Glomerular visceral epithelial cell (primary cell): ENCODE data around the gene DUOX2.

Experiments
- DNase-seq: peaks from one replicate; pipeline ENCODE4 v3.0.0-alpha.2; 2016; ENCODE audit errors: extremely low spot score

DUOX2 gene

DNA sequence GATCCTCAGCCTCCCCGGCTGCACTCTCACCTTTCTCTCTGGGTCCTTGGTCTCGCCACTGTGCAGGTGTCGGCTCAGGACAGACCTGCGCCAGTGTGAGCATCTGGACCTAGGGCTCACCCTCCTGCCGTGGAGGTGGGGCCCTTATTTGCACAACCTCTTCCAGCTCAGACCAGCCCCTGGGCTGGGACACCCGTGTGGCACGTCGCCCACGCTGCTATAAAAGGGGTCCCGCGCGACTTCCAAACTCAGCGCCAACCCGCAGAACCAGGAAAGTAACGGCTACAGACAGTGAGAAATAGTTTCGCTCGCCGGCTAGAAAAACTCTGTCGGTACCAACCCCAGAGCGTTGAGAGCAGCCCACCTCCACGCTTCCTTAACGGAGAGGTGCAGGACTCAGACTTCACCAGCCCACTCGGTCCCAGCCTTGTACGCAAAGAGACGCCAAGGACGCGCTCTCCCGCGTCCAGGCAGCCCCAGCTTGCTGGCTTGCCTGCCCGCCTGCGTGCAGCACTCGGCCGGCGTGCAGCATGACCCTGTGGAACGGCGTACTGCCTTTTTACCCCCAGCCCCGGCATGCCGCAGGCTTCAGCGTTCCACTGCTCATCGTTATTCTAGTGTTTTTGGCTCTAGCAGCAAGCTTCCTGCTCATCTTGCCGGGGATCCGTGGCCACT, at the start of gene DUOX2, which contains the start of gene DUOXA2:
Gene DUOX2 (minus strand): TSS at position 97 of the 675 bp plus-strand sequence. CDS start 761 bp downstream, outside the sequence.
Gene DUOXA2 (plus strand): TSS at position 251 of the 675 bp plus-strand sequence. CDS start 280 bp downstream, at position 531.
- DNase-seq: no peak

DNA sequence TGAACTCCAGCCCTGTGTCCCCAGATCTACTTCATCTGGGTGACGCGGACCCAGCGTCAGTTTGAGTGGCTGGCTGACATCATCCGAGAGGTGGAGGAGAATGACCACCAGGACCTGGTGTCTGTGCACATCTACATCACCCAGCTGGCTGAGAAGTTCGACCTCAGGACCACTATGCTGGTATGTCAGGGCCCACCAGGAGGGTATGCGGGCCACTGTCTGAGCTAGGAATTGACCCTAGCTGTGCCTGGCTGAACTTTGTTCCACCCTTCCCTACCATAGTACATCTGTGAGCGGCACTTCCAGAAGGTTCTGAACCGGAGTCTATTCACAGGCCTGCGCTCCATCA, 49.5 kb upstream of the DUOX2 start:
- no peak for DNase-seq

DNA sequence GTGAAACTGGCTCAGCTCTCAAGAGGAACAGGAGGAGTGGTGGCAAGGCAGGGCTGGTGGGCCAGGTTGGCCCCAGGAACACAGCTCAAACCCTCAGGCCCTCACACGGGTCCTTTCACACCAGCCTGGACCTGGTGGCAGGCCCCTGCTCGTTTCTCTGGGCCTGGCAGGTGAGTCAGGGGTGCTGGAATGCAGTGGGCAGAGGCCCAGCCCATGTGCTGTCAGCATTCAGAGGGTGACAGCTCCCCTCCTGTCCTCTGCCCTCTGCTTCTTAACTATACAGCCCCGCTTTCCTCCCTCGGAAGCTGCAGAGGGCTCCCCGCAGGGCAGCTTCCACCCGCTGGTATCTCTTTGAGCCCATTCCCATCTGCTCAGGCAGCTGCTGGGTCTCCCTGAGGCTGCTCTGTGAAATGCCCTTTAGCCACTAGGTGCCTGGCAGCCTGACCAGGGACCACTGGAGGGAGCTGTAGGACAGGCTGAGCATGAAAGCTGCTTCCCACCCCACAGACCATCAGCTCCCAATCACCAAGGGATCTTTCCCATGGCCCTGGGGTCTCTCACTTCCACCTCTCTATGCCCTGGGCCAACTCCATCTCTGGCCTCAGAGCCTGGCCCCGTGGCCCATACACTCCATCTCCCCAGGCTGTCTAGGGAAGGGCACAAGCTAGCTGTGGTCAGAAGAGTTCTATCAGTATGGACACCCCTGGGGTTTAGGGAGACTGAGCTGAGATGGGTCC, 49.0 kb upstream of the DUOX2 start:
- peak; percentile 87 for DNase-seq

DNA sequence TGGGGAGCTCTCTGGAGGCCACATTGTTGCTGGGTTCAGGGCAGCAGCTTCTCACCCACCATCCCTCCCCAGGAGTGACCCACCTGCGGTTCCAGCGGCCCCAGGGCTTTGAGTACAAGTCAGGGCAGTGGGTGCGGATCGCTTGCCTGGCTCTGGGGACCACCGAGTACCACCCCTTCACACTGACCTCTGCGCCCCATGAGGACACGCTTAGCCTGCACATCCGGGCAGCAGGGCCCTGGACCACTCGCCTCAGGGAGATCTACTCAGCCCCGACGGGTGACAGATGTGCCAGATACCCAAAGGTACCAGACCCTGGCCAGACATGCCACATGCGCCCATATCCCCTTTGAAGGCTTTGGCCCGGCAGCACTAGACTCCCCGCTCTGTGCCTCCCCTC, 47.7 kb upstream of the DUOX2 start:
- no peak for DNase-seq

DNA sequence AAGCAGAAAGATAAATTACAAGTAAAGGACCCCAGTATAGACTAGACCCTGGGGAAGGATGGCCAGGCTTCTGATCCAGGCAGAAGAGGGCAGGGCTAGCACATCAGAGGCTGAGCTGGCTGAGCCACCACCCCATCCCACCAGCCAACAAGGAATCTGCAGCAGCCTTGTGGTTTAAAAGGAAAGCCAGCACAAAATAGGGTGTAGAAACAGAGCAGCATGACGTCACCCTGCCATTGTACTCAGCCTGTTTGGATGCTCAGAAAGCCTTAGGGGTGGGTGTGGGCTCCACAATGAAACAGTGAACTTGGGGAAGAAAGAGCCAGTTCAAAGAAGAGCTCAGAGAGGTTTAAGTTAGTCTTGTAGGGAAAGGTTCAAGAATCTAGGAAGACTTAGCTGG, 44.0 kb upstream of the DUOX2 start:
- DNase-seq: peak; percentile 51

DNA sequence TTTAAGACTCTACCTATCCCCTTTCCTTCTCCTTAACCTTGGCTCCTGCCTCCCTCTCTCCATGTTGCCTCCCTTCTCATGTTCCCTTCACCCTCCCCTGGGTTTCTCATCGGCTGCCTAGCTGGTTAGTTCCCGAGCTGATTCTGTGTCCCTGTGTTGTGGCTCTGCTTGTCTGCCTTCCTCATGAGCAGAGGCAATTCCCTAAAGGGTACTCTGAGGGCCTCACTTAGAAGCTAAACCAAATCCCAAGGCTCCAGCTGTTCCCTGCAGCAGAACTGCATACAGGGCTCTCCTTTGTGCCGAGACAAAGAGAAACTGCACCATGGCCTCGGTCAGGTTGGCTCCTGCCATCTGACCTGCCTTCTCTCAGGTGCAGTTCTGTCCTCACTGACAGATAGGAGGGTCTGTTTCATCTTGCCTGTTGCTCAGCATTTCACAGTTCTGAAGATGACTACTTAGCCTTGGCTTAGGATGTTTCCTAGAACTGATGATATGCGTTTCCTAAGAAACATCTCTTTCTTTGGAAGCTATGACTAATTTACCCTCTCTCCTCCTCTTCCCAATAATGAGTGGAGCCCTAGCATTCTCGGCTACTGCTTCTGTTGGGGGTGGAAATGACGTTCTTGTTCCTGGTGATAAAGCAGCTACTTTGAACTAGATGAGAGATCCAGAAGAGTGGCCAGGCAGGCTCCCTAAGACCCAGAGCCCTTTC, 42.9 kb upstream of the DUOX2 start:
- no peak for DNase-seq

DNA sequence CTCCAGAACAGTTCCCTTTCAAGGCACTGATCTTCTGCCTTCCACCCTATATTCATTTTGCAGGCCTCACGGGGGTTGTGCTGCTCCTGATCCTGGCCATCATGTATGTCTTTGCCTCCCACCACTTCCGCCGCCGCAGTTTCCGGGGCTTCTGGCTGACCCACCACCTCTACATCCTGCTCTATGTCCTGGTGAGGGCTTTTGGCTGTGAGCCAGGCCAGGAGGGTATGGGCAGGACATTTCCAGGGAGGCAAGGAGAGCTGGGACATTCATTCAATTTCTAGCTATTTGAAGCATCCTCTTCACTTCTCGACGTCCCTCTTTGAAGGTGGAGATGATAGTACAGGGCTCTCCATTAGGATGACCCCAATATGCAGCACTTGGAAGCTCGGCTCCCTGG, 41.8 kb upstream of the DUOX2 start:
- no peak for DNase-seq

DNA sequence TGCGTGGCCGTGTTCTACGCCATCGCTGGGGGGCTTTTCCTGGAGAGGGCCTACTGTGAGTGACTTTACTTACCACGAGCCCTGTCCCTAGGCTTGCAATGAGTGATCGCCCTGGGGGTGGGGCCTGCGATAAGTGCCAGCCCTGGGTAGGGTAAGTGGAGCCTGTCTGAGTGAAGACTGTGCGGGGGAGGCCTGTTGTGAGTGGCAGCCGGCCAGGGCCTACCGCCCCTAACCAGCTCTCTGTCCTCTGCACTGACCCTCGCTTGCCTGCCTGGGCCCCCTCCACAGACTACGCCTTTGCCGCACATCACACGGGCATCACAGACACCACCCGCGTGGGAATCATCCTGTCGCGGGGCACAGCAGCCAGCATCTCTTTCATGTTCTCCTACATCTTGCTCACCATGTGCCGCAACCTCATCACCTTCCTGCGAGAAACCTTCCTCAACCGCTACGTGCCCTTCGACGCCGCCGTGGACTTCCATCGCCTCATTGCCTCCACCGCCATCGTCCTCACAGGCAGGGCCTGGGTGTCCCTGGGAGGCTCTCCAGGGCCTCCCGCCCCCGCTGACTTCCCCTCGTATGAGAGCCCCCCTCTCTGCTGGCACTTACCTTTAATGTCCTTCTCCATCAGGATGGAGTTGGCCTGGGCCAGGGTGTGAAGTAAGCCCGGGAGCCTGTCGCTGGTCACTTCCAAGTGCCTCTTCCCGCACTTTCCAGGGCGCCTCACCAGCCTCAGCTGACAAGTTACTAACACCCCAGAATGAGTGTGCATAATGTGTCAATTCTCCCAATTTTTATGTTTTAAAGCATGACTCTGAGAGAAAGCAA, 38.2 kb upstream of the DUOX2 start:
- DNase-seq: no peak

DNA sequence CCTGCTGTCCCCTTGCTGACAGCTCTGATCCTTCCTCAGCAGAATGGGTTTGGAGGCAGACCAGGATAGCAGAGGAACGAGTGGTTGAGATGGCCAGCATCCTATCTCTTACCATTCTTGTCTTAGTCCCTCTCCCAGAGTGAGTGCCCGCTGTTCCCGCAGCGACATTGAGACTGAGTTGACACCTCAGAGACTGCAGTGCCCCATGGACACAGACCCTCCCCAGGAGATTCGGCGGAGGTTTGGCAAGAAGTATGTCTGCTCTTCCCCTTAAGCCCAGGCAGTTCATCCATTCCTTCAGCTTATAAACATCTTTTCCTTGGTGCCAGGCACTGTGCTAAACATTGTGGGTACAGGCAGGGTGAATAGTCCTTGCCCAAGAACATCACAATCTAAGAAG, 37.0 kb upstream of the DUOX2 start:
- no peak for DNase-seq

DNA sequence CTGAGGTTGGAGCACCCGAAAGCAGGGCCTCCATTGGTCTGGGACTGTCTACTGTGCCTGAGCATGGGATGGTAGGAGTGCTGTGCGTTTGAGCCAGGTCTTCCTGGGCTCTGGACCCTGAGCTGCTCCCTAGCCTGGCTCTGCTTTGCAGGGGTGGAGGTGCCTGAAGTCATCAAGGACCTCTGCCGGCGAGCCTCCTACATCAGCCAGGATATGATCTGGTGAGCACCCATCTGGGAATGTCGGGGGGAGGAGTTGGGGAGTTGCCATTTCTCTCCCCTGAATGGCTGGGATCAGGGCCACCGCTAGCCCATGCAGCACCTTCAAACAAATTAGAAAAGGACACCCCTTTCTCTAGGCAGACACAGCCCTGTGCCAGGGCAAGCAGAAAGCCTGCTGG, 36.5 kb upstream of the DUOX2 start:
- no peak for DNase-seq

DNA sequence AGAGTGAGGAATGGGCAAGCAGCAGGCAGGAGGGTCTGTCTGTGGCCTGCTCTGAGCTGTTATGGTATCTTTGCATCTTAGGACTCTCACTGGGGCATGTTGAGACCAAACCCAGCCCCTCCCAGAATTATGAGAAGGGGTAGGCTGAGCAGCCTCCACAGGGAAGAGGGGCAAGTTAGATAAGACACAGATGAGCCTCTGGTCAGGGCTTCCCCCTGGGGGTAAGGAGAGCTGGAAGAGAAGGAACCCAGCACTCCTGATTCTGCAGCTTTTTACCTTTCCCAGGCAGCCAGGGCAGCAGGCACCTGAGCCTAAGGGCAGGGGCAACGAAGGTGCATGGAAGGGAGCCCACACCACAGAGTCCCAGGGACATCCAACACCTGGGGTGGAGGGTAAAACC, 35.1 kb upstream of the DUOX2 start:
- no peak for DNase-seq

DNA sequence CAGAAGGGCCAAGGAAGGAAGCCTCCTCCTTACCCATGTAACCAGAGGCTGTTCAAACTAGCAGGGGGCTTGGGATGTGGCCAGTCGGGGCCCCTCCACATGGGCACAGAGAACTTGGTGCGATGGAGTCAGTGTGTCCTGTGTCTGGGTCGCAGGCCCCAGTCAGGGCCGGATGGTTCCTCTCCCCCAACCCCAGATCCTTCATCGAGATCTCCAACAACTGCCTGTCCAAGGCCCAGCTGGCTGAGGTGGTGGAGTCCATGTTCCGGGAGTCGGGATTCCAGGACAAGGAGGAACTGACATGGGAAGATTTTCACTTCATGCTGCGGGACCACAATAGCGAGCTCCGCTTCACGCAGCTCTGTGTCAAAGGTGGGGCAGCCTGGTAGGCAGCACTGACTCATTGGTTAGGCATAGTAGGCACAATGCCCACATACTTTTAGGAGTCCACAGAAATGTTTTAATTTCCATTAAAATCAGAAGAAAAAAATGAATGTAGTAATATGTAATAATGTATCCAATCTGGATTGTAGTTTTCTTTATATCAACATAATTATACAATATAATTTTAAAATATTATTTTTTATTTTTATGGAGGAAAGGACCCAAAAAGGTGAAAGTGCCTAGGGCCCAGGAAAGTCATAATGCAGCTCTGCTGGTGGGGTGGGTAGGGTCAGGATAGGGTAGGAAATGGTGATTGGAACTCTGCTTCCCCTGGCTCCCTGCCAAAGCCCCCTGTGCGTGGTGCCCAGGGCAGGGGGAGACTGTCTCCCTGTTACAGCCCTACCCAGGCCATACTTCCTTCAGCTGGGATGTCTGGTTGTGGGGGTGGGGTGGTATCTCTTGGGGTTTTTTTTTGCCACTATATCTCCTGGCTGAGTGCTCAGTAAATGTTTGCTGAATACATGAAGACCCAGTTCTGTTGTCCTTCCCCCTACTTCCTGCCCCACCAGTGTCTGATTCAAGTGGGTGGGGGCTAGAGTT, 34.4 kb upstream of the DUOX2 start:
- no peak for DNase-seq

DNA sequence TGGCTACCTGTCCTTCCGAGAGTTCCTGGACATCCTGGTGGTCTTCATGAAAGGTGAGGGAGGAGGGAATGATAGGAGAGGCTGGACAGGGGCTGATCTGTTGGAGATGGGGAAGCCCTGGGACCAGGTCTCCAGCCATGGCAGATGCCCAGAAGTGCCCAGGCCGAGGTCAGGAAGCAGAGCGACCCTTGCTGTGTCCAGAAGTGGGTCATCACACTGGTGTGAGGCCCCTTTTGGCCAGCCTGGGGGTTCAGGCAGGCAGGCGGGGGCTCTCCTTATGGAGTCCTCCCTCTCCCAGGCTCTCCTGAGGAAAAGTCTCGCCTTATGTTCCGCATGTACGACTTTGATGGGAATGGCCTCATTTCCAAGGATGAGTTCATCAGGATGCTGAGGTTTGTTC, 33.6 kb upstream of the DUOX2 start:
- no peak for DNase-seq

DNA sequence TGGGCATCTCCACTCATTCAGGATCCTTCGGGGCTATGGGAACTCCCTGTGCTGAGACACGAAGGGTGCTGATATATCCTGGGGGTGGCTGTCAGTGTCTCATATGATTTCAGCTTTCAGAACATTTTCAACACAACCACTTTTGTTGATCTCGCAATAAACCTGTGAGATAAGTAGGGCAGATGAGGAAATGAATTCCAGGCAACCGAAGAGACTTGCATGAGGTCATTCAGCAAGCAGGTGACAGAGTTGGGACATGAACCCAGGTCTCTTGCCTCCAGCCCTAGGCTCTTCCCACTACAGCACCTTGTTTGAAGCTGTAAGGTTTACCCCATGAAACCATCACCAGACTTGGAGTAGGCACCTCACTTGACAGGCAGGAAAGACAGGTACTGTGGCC, 32.4 kb upstream of the DUOX2 start:
- no peak for DNase-seq

DNA sequence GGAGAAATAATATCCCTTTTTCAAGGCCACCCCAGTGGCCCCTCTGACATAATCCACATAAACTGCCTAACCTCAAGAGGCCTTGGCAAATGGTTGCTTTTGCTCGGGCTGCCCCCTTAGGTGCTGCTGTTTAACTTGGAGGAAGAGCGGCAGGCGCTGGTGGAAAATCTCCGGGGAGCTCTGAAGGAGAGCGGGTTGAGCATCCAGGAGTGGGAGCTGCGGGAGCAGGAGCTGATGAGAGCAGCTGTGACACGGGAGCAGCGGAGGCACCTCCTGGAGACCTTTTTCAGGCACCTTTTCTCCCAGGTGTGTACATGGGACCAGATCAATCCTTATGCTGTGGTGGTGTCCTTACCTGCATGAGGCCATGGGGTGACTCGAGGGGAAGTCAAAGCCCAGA, 30.8 kb upstream of the DUOX2 start:
- no peak for DNase-seq

DNA sequence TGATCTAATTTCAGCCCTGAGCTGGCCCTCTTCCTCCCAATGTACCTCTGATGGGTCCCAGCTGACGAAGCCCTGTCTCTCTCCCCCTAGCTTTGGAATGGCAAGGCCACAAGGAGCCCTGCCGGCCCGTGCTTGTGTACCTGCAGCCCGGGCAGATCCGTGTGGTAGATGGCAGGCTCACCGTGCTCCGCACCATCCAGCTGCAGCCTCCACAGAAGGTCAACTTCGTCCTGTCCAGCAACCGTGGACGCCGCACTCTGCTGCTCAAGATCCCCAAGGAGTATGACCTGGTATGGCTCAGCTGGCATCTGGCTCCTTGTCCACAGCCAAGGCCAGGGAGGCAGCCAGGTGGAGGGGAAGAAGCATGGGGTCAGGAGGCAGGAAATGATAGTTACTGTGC, 30.0 kb upstream of the DUOX2 start:
- no peak for DNase-seq

DNA sequence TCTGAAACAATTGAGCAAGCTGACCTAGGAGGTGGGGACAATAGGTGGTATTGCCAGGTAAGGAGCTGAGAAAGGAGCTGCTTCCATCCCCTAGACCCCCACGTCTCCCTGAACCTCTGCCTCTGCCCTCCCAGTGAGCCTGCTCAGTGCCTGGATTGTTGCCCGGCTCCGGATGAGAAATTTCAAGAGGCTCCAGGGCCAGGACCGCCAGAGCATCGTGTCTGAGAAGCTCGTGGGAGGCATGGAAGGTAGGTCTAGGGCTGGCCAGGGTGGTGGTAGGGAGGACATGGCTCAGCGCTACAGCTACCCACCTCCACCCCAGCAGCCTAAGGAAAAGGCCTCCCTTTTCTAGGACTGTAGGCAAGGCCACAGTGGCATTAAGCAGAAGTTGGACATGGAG, 29.1 kb upstream of the DUOX2 start:
- no peak for DNase-seq

DNA sequence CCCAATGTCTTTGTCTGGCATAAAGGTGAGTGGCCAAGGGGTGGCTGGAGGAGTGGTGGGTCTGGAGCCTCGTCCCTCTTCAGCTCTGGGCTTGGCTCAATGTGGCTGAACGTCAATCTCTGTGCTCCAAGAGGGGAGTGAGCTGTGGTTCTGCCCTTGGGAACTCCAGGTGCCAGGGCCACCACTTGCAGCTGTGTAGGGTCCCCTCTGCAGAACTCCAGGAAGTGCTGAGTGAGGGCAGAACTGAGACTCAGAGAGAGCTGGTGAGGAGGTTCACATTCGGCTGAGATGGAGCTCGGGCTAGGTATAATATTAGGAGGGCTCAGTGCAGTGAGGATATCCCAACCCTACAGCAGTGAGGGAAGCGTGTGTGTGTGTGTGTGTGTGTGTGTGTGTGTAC, 27.4 kb upstream of the DUOX2 start:
- no peak for DNase-seq

DNA sequence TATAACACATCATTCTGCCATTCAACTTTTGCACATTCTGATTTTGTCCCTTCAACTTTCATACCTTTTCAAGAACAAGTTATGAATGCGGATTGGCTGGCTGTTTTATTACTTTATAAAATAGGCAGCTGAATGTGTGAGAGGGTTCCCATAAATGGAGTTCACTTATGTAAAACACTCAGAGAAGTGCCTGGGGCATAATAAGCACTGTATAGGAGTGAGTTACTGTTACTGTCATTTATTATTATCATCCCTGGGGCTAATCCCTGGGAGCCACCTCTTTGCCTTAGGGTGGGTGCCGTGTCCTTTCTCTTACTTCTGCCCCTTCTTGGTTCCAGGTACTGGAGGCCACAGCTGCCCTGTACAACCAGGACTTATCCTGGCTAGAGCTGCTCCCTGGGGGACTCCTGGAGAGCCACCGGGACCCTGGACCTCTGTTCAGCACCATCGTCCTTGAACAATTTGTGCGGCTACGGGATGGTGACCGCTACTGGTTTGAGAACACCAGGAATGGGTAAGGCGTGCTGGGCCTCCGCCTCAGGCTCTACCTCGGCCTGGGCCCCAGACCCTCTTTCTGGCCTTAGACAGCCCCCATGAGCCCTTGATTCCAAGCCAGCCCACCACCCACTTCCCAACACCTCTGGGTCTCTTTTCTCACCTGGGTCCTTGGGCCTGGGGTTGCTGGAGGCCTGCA, 26.7 kb upstream of the DUOX2 start:
- DNase-seq: no peak

DNA sequence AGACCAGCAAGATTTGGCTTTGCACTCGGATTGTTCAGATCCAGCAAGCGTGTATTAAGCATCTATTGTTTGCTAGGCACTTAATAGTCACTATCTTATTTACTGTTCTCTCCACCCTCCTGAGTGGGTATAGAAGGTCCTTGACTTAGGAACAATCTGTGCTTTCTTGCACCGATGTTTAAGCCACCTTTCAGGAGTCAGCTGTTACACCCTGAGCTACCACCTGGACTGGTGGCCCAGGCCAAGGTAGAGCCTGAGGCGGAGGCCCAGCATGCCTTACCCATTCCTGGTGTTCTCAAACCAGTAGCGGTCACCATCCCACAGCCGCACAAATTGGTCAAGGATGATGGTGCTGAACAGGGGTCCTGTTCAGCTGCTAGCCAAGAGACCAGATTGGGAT, 25.8 kb upstream of the DUOX2 start:
- DNase-seq: no peak
